Muscle layer of colon (tissue), 2 donors: ENCODE measurements around the gene UBR1.
"Not testable (repeated sequence)": the region's sequence is repeated elsewhere in the genome, so short reads cannot be mapped to it uniquely, and the experiment has no call there.

ENCODE experiments used
- H3K27ac ChIP-seq: one replicate; pipeline ENCODE4 v1.7.0; 2013; ENCODE audit warnings: low read depth, mild to moderate bottlenecking, low read length, moderate library complexity
- H3K27me3 ChIP-seq, 2 donors: one replicate each; pipeline ENCODE4 v1.7.0; 2013; ENCODE audit warnings: low read length in 2 of 2, mild to moderate bottlenecking in 2 of 2; ENCODE audit not compliant: insufficient read depth in 2 of 2, control insufficient read depth in 1 of 2
- H3K36me3 ChIP-seq: one replicate; pipeline ENCODE4 v1.7.0; 2013; ENCODE audit warnings: mild to moderate bottlenecking, low read length; ENCODE audit not compliant: insufficient read depth
- H3K4me1 ChIP-seq: one replicate; pipeline ENCODE4 v1.7.0; 2013; ENCODE audit warnings: mild to moderate bottlenecking, low read length; ENCODE audit not compliant: insufficient read depth
- H3K4me3 ChIP-seq, 2 donors: one replicate each; pipeline ENCODE4 v1.7.0; 2013; ENCODE audit warnings: low read length in 2 of 2, low read depth in 1 of 2, mild to moderate bottlenecking in 1 of 2, moderate library complexity in 1 of 2
- H3K9ac ChIP-seq: one replicate; pipeline ENCODE4 v1.7.0; 2013; ENCODE audit warnings: low read length
- H3K9me3 ChIP-seq: one replicate; pipeline ENCODE4 v1.7.0; 2013; ENCODE audit warnings: mild to moderate bottlenecking, low read length
- donor health status: abdominal sarcoma.
- donor health status: Adenocarcinoma of cecum.

The UBR1 gene

DNA sequence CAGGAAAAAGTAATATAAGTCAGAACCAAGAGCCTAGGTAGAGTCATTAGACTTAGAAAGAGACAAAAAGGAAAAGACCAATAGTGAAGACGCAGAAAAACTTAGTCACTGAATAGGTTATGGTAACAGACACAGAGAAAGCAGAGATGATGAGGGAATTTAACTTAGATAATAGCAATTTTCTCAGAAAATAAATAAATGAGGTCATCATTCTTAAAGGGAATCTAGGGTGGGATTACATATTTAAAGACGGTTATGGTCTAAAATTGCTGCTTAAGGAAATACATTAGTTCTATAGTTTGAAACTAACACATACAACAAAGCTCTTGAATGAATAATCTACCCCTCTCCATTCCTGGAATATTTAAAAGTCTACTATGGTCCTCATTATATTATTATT lies 59.4 kb downstream of the UBR1 start:
- Histone ChIP-seq H3K36me3 (peaks cover 45% of the 10 kb centered on the region), H3K27ac (no peak overlapping the region), H3K27me3 (no peaks in the 10 kb centered on the region), H3K4me1 (no peaks in the 10 kb centered on the region), H3K4me3 (no peak overlapping the region), H3K9ac (no peak overlapping the region), H3K9me3 (no peaks in the 10 kb centered on the region)

GRCh38 chr15:43042885-43043284 lies 63.0 kb downstream of the UBR1 start:
- H3K36me3 ChIP-seq: peaks cover 40% of the 10 kb centered on the region

DNA sequence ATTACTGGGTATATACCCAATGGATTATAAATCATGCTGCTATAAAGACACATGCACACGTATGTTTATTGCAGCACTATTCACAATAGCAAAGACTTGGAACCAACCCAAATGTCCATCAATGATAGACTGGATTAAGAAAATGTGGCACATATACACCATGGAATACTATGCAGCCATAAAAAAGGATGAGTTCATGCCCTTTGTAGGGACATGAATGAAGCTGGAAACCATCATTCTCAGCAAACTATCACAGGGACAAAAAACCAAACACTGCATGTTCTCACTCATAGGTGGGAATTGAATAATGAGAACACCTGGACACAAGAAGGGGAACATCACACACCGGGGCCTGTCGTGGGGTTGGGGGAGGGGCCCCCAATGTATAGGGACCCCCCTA lies 64.8 kb downstream of the UBR1 start:
- H3K4me1 ChIP-seq, H3K9ac ChIP-seq, H3K27ac ChIP-seq, H3K27me3 ChIP-seq, H3K9me3 ChIP-seq, H3K4me3 ChIP-seq: not testable (repeated sequence)
- H3K36me3 ChIP-seq: peaks cover 25% of the 10 kb centered on the region

More at GRCh38 chr15:43042885-43043284, 63.0 kb downstream of the UBR1 start:
- Histone ChIP-seq H3K4me1 (no peaks in the 10 kb centered on the region), H3K4me3 (no peak overlapping the region), H3K27ac (no peak overlapping the region), H3K27me3 (no peaks in the 10 kb centered on the region), H3K9me3 (no peaks in the 10 kb centered on the region), H3K9ac (no peak overlapping the region)

DNA sequence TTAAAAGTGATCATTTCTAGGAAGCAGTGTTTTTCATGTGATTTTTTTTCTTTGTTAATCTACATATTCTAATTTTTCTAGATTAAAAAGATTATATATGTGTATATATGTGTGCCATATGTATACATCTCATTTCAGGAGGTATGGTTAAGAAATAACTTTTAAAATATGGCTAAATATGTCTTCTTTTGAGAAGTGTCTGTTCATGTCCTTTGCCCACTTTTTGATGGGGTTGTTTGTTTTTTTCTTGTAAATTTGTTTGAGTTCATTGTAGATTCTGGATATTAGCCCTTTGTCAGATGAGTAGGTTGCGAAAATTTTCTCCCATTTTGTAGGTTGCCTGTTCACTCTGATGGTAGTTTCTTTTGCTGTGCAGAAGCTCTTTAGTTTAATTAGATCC lies 70.6 kb downstream of the UBR1 start:
- not testable (repeated sequence) for H3K9ac ChIP-seq, H3K4me3 ChIP-seq, H3K4me1 ChIP-seq, H3K9me3 ChIP-seq, H3K27me3 ChIP-seq, H3K27ac ChIP-seq, H3K36me3 ChIP-seq

DNA sequence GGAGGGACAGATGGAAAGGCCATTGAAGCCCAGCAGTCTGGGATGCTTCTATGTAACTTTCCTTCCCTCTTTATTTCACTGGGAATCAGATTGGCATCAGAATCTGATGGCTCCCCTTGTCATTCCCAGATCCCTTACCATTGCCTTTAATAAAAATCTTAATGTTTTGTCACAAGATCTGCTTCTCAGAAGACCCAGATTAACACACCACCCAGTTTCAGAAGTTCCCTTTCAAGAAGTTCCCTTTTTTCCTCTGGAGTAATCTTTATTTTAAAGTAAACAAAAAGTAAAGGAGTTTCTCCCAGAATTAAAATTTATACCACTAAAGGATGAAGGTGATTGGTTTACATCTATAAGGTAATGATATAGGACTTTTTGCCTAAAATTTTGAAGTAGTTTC lies 76.4 kb downstream of the UBR1 start:
- H3K9ac ChIP-seq: no peak overlapping the region
- H3K4me1 ChIP-seq: no peaks in the 10 kb centered on the region
- H3K27me3 ChIP-seq: no peaks in the 10 kb centered on the region
- H3K4me3 ChIP-seq: no peak overlapping the region
- H3K27ac ChIP-seq: no peak overlapping the region
- no peaks in the 10 kb centered on the region for H3K9me3 ChIP-seq
- peaks cover 31% of the 10 kb centered on the region for H3K36me3 ChIP-seq

GRCh38 chr15:43025150-43025549 lies 80.7 kb downstream of the UBR1 start:
- H3K4me1 ChIP-seq: no peaks in the 10 kb centered on the region
- H3K27ac ChIP-seq: no peak overlapping the region
- no peak overlapping the region for H3K4me3 ChIP-seq
- H3K9ac ChIP-seq: no peak overlapping the region
- no peaks in the 10 kb centered on the region for H3K9me3 ChIP-seq
- H3K27me3 ChIP-seq: no peaks in the 10 kb centered on the region
- H3K36me3 ChIP-seq: peaks cover 50% of the 10 kb centered on the region

DNA sequence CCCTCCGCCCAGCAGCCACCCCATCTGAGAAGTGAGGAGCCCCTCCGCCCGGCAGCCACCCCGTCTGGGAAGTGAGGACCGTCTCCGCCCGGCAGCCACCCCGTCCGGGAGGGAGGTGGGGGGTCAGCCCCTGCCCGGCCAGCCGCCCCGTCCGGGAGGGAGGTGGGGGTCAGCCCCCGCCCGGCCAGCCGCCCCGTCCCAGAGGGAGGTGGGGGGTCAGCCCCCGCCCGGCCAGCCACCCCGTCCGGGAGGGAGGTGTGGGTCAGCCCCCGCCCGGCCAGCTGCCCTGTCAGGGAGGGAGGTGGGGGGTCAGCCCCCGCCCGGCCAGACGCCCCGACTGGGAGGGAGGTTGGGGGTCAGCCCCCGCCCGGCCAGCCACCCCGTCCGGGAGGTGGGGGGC lies 91.2 kb downstream of the UBR1 start:
- not testable (repeated sequence) for H3K4me1 ChIP-seq, H3K4me3 ChIP-seq, H3K27ac ChIP-seq, H3K9me3 ChIP-seq, H3K27me3 ChIP-seq, H3K9ac ChIP-seq
- H3K36me3 ChIP-seq: peaks cover 14% of the 10 kb centered on the region

DNA sequence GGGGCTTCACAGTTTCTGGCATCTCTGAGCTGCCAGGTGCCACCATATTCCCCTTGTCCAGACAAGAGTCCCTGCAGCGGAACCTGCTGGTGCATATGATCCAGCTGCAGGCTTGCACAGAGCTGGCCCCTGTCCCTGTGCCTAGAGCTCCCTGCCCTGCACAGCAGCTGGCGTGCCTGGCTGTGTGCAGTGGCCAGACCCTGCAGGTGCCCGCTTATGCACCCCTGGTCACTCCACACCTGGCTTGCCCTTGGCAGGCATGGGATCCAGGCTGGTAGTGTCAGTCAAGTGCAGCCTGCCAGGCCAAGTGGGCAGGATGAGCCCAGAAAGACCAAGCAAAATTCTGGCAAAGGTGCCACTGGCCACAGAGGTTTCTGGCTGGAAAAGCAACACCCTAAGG lies 96.6 kb downstream of the UBR1 start:
- Histone ChIP-seq H3K36me3 (peaks cover 21% of the 10 kb centered on the region), H3K27ac (no peak overlapping the region), H3K4me1 (no peaks in the 10 kb centered on the region), H3K9me3 (no peaks in the 10 kb centered on the region), H3K9ac (no peak overlapping the region), H3K4me3 (no peak overlapping the region), H3K27me3 (no peaks in the 10 kb centered on the region)

- Histone ChIP-seq H3K27me3 (no peaks in the 10 kb centered on the region), H3K36me3 (peaks cover 28% of the 10 kb centered on the region)
Measured at GRCh38 chr15:43008150-43008549, 97.7 kb downstream of the UBR1 start.

GRCh38 chr15:43007551-43007950 lies 98.3 kb downstream of the UBR1 start:
- Histone ChIP-seq H3K27me3 (no peaks in the 10 kb centered on the region), H3K36me3 (peaks cover 28% of the 10 kb centered on the region), H3K27ac (no peak overlapping the region), H3K4me3 (no peak overlapping the region), H3K9me3 (no peaks in the 10 kb centered on the region), H3K4me1 (no peaks in the 10 kb centered on the region), H3K9ac (no peak overlapping the region)

More at GRCh38 chr15:43008150-43008549, 97.7 kb downstream of the UBR1 start:
- Histone ChIP-seq H3K4me1 (no peaks in the 10 kb centered on the region), H3K9ac (no peak overlapping the region), H3K4me3 (no peak overlapping the region), H3K27ac (no peak overlapping the region), H3K9me3 (no peaks in the 10 kb centered on the region)

GRCh38 chr15:43006991-43007390 lies 98.8 kb downstream of the UBR1 start:
- no peak overlapping the region for H3K4me3 ChIP-seq
- no peak overlapping the region for H3K9ac ChIP-seq
- H3K27ac ChIP-seq: no peak overlapping the region
- H3K36me3 ChIP-seq: peaks cover 28% of the 10 kb centered on the region
- no peaks in the 10 kb centered on the region for H3K27me3 ChIP-seq
- no peaks in the 10 kb centered on the region for H3K4me1 ChIP-seq
- no peaks in the 10 kb centered on the region for H3K9me3 ChIP-seq

GRCh38 chr15:43004886-43005595 lies 100.8 kb downstream of the UBR1 start:
- H3K36me3 ChIP-seq: peaks cover 28% of the 10 kb centered on the region
- H3K27ac ChIP-seq, H3K9ac ChIP-seq, H3K9me3 ChIP-seq, H3K4me1 ChIP-seq, H3K4me3 ChIP-seq, H3K27me3 ChIP-seq: not testable (repeated sequence)
